HG03025 (cell line): ENCODE data around the gene ABCA1.
A peak's percentile ranks its signal among the peaks of the same experiment; 100 is the strongest.
"Not testable (repeated sequence)": the region's sequence is repeated elsewhere in the genome, so short reads cannot be mapped to it uniquely, and the experiment has no call there.

ENCODE experiments used
- ATAC-seq: cut with Tn5 transposase; IDR thresholded peaks from one replicate; pipeline ENCODE4 v1.9.1; 2021; ENCODE audit warnings: mild to moderate bottlenecking, moderate library complexity; ENCODE audit not compliant: unreplicated experiment, low FRiP score

ABCA1 gene

DNA sequence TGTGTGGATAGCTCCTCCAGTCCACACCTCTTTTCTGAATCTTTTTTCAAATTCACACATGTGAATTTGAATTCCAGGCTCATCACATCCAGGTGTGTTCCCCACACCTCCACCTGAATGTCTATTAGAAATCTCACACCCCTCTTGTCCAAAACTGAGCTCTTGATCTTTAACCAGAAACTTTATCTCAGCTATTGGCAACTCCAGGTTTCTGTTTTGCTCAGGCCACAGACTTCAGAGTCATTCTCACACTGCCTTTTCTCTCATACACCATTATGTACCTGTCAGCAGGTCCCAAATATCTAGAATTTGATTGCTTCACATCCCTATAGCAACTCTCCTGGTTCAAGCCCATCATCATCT, 152.4 kb downstream of the ABCA1 start:
- peak; percentile 70 for ATAC-seq

GRCh38 chr9:104774831-104775573, 153.0 kb downstream of the ABCA1 start:
- ATAC-seq = peak; percentile 96

DNA sequence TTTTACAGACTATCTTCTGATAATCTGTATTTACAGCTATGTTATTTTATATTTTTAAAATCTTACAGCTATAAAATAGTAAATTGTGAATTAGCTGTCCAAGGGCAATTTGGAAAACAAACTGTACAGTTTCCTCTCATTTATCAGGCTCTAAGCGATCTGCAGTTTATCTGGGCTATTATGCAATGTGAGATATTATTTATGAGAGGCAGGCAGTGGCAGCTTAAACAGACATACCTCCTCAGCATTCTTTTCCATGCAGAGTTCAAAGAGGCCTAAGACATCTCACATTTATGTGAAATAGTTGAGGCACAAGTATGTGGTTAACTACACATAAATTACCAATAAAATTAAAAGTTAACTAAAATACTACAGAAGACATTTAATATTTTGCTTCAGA, 153.8 kb downstream of the ABCA1 start:
- ATAC-seq = no peak

DNA sequence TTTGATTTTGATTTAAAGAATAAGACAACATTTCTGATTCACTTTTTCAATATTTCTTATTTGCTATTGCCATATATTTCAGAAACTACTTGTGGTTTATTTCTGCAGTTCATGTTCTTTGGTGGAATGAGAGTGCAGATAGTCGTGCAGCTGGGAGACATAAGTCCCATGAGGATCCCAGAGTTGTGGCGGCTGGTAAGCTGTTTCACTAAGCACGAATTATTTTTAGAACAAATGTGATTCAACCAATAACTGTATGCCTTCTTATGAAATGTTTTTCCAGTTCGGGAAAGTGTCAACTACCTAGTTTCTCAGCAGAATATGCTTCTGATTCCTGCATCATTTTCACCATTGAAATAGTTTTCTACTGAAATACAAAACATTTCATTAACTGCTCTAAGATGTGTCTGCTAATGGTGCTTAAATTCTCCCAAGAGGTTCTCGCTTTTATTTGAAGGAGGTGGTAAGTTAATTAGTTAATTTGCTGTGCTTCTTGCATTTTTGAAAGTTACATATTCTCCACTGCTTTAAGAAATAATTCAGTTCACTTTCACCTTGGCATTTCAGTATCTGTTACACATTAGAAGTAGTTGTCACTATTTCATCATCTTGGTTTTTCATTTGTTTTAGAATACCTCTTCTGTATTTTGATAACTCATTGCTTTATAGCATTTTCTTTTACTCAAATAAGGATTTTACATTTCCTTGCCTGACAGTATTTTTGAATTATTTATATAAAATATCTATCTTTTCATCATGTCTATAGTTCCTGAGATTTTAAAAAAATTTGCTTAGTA, 155.0 kb downstream of the ABCA1 start:
- no peak for ATAC-seq

- no peak for ATAC-seq
These were observed 158.3 kb downstream of the ABCA1 start for GRCh38 chr9:104769655-104770054.

DNA sequence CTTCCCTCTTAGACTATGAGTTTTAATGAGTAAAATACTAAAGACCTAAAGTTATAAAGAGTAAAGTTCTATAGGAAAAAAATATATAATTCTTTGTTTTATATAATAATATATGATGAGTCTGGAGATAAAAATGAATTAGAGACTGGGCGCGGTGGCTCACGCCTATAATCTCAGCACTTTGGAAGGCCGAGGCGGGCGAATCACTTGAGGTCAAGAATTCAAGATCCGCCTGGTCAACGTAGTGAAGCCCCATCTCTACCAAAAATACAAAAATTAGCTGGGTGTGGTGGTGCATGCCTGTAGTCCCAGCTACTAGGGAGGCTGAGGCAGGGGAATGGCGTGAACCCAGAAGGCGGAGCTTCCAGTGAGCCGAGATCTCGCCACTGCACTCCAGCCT, 158.9 kb downstream of the ABCA1 start:
- ATAC-seq = not testable (repeated sequence)

GRCh38 chr9:104767507-104767906, 160.4 kb downstream of the ABCA1 start:
- ATAC-seq = no peak

GRCh38 chr9:104766025-104766424, 161.9 kb downstream of the ABCA1 start:
- no peak for ATAC-seq

DNA sequence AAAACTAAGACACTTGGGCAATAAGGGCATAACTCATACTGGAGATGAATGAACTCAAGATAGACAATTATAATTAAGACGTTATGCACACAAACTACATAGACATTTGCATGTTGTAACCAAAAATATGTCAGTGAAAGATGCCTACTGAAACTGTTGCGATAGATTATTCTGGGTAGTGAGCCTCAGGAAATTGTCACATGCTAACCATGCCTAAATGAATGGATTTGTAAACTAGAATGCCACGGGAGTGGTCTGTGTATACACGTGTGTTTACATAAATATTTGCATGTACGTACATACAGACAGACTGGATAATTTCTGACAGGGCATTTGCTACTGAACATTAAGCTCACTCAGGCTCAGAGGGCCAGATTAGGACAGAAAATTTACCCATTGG, 162.8 kb downstream of the ABCA1 start:
- no peak for ATAC-seq

GRCh38 chr9:104758974-104759373, 169.0 kb downstream of the ABCA1 start:
- no peak for ATAC-seq

- ATAC-seq = no peak
These were observed 177.7 kb downstream of the ABCA1 start for GRCh38 chr9:104750185-104750767.

- ATAC-seq = no peak
These were observed 179.5 kb downstream of the ABCA1 start for GRCh38 chr9:104748359-104749031.

GRCh38 chr9:104747565-104748358, 180.2 kb downstream of the ABCA1 start, which contains the start of gene NIPSNAP3A:
Gene NIPSNAP3A, plus strand, starts transcription at chr9:104747683. Its CDS starts 110 bp downstream, at chr9:104747793.
- ATAC-seq = peak; percentile 92

DNA sequence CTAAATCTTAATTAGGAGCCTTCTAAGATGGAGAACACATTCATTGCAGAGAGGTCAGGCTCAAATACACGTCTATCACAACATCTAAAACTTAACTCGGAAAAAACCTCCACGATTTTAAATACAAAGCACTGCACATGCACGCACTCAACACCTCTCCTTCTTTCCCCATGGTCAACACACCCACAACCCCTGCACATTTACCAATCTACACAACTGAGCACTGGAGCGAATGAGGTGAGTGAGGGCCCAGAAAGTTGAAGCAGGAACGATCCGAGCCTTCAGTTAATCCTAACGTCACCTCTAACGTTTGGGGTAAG, 180.8 kb downstream of the ABCA1 start:
- no peak for ATAC-seq

GRCh38 chr9:104746798-104747197, 181.2 kb downstream of the ABCA1 start:
- no peak for ATAC-seq

- no peak for ATAC-seq
These were observed 181.7 kb downstream of the ABCA1 start for GRCh38 chr9:104746285-104746684.

DNA sequence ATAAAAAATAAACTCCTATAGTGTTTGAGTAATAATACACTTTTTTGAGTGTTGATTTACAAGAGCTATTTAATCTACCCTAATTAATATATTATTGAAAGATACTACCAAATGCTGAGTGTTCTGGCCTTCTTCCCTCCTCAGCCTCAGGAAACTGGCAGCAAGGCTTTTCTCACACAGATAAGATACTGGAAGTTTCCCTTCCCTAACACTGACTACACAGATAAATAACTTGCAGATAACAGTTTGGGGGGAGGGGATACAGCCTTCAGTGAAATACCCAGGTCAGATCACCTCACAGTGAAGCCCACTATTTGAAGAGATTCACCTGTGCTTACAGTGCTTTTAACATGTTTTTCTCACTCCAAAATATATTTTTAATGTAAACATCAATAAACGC, 182.1 kb downstream of the ABCA1 start:
- ATAC-seq = no peak

DNA sequence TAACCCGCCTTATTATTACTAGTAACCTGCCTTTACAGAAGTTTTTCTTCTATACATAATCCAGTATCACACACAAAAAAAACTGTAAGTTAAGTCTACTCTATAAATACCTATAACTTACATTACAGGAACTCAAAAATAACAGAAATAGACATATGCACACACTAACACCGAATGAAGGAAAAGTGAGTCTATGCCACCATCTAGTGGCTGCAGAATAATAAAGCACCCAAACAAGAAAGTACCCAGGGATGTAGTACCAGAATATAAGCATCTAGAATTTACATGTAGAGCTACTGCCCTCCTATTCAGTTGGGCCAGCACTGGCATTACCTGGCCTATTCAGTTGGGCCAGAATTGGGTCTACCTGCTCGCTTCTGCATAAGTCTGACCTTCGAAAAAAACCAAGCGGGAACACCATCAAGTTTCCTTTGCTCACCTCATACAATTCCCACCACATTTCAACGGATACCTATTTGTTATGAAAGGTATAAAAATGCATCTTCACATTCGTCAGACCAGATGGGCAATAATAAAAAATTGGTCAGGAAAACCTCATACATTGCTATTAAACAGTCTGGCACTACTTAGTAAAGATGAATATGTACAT, 184.5 kb downstream of the ABCA1 start:
- peak; percentile 38 for ATAC-seq

- ATAC-seq = no peak
These were observed 187.3 kb downstream of the ABCA1 start for GRCh38 chr9:104740621-104741020.

- no peak for ATAC-seq
These were observed 189.5 kb downstream of the ABCA1 start for GRCh38 chr9:104738452-104738851.
